ENCODE measurements around the gene TMEM39A. TPM values are rescaled to one million over a fixed set of nuclear protein-coding genes. Genes with fewer than 3 reads are reported as not detected.

TMEM39A gene
- total and polyA plus RNA-seq, 9 donors: 12.9 to 58.1 (median 38.7) TPM

- no peak overlapping the region for H3K4me3 ChIP-seq
- H3K36me3 ChIP-seq: no peaks in the 10 kb centered on the region
- DNase-seq: no peak
- TF ChIP-seq CTCF (IDR thresholded peaks at IDR 0.05): no peak
- TF ChIP-seq POLR2A (IDR thresholded peaks at IDR 0.05): no peak
- TF ChIP-seq EP300 (IDR thresholded peaks at IDR 0.05): no peak
- H3K27ac ChIP-seq: no peak overlapping the region
- H3K9me3 ChIP-seq: no peaks in the 10 kb centered on the region
- intact Hi-C loops (cut with DNase I): no loop called here
- no peaks in the 10 kb centered on the region for H3K27me3 ChIP-seq
- H3K4me1 ChIP-seq (ENCODE audit: insufficient read depth): no peaks in the 10 kb centered on the region
- 79 to 98% (median 96%) methylated on average over 1 of the region's 1 CpG for WGBS, 3 donors
These were observed 46.5 kb downstream of the TMEM39A start for GRCh38 chr3:119416873-119417272.

GRCh38 chr3:119413603-119414280 lies 49.7 kb downstream of the TMEM39A start:
- intact Hi-C loops (cut with DNase I): no loop called here
- TF ChIP-seq POLR2A (IDR thresholded peaks at IDR 0.05) (no peak), CTCF (IDR thresholded peaks at IDR 0.05) (no peak), EP300 (IDR thresholded peaks at IDR 0.05) (no peak)

DNA sequence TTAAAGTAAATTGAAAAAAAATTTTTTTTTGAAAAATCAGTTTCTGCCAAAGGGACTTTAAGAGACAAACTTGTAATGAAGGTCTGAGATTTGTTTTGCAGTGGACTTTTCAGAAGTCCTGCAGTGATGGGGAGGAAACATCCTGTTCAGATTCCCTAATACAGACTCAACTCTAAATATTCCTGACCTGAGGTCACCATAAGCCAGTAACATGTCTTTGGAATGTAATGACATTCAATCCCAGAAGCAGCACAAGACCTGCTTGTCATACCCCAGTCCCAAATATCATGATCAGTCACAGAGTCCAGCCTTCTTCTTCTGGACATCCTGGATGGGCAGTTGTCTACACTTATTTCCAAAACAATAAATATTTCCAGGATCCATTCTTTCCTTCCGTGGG lies 53.6 kb downstream of the TMEM39A start:
- no peaks in the 10 kb centered on the region for H3K36me3 ChIP-seq
- DNase-seq: no peak
- no peaks in the 10 kb centered on the region for H3K9me3 ChIP-seq
- H3K4me1 ChIP-seq (ENCODE audit: insufficient read depth): no peaks in the 10 kb centered on the region
- no peak overlapping the region for H3K27ac ChIP-seq
- no peaks in the 10 kb centered on the region for H3K27me3 ChIP-seq
- intact Hi-C loops (cut with DNase I): no loop called here
- no peak overlapping the region for H3K4me3 ChIP-seq
- 86 to 92% (median 91%) methylated on average over 1 of the region's 1 CpG for WGBS, 3 donors
- TF ChIP-seq CTCF (IDR thresholded peaks at IDR 0.05) (no peak), POLR2A (IDR thresholded peaks at IDR 0.05) (no peak), EP300 (IDR thresholded peaks at IDR 0.05) (no peak)

More at GRCh38 chr3:119413603-119414280, 49.7 kb downstream of the TMEM39A start:
- Histone ChIP-seq H3K27ac (no peak overlapping the region), H3K4me1 (ENCODE audit: insufficient read depth) (no peaks in the 10 kb centered on the region), H3K9me3 (no peaks in the 10 kb centered on the region), H3K27me3 (no peaks in the 10 kb centered on the region), H3K36me3 (no peaks in the 10 kb centered on the region), H3K4me3 (no peak overlapping the region)
- WGBS, 3 donors: 83 to 89% (median 83%) methylated on average over 7 of the region's 7 CpGs
- DNase-seq: no peak

GRCh38 chr3:119408243-119408950 lies 55.0 kb downstream of the TMEM39A start:
- H3K4me3 ChIP-seq: no peak overlapping the region
- H3K27ac ChIP-seq: no peak overlapping the region
- intact Hi-C loops (cut with DNase I): no loop called here
- no peaks in the 10 kb centered on the region for H3K9me3 ChIP-seq
- H3K27me3 ChIP-seq: no peaks in the 10 kb centered on the region
- no peaks in the 10 kb centered on the region for H3K36me3 ChIP-seq
- no peak for DNase-seq
- TF ChIP-seq POLR2A (IDR thresholded peaks at IDR 0.05) (no peak), EP300 (IDR thresholded peaks at IDR 0.05) (no peak)
- H3K4me1 ChIP-seq (ENCODE audit: insufficient read depth): no peaks in the 10 kb centered on the region
- 94 to 96% (median 96%) methylated on average over 3 of the region's 3 CpGs for WGBS, 3 donors

GRCh38 chr3:119405315-119405714 lies 58.1 kb downstream of the TMEM39A start:
- no peaks in the 10 kb centered on the region for H3K36me3 ChIP-seq
- intact Hi-C loops (cut with DNase I): no loop called here
- no peaks in the 10 kb centered on the region for H3K27me3 ChIP-seq
- no peak overlapping the region for H3K27ac ChIP-seq
- H3K4me1 ChIP-seq (ENCODE audit: insufficient read depth): no peaks in the 10 kb centered on the region
- no peak overlapping the region for H3K4me3 ChIP-seq
- no peaks in the 10 kb centered on the region for H3K9me3 ChIP-seq
- no peak for DNase-seq
- no peak for TF ChIP-seq CTCF (IDR thresholded peaks at IDR 0.05)
- 77 to 85% (median 78%) methylated on average over 2 of the region's 2 CpGs for WGBS, 3 donors

Measured in ovary (tissue), 9 donors.